PC-9 (cell line): ENCODE measurements around the gene KIF26B. TPM values are rescaled to one million over a fixed set of nuclear protein-coding genes. Genes with fewer than 3 reads are reported as not detected.

Experiments
- BruUV-seq: library from RNA; stranded (reverse); fragments of 400-500 nt; replicated peaks from 2 replicates; lab custom pipeline; 2021; lab: Mats Ljungman, UMichigan
- CTCF ChIA-PET: fragments of 300-600 bp; sonication (Branson Sonifier 250); formaldehyde crosslinking; loops from one replicate; lab custom pipeline; 2022; ENCODE audit warnings: antibody characterized with exemption; lab: Charles Lee
- POLR2A ChIA-PET: fragments of 300-600 bp; sonication (Branson Sonifier 250); formaldehyde crosslinking; loops from one replicate; lab custom pipeline; 2022; ENCODE audit warnings: antibody characterized with exemption; ENCODE audit not compliant: unreplicated experiment; lab: Charles Lee
- DNase-seq, 2 experiments: peaks; one replicate each; pipeline versions ENCODE4 v3.0.0 to v3.0.0-alpha.2; 2015 to 2022; ENCODE audit warnings: mixed read lengths in 1 of 2
- H2AFZ ChIP-seq: fragments of 200-600 bp; sonication (generic); 2 replicates; pipeline ENCODE4 v1.8.1; 2017; ENCODE audit warnings: antibody characterized with exemption
- H3F3A ChIP-seq: fragments of 200-600 bp; sonication (generic); 2 replicates; pipeline ENCODE4 v1.8.1; 2017; ENCODE audit warnings: antibody characterized with exemption, mild to moderate bottlenecking, low read depth; ENCODE audit not compliant: insufficient read depth
- H3K27ac ChIP-seq: fragments of 200-600 bp; sonication (generic); 2 replicates; pipeline ENCODE4 v1.6.1; 2016; ENCODE audit warnings: mixed run types
- H3K27me3 ChIP-seq: fragments of 200-600 bp; sonication (generic); 2 replicates; pipeline ENCODE4 v1.6.1; 2016; ENCODE audit warnings: low read depth, mixed run types; ENCODE audit not compliant: insufficient read depth
- H3K36me3 ChIP-seq: fragments of 200-600 bp; sonication (generic); 2 replicates; pipeline ENCODE4 v1.6.1; 2016; ENCODE audit warnings: low read depth, mixed run types
- H3K4me1 ChIP-seq: fragments of 200-600 bp; sonication (generic); replicated peaks from 2 replicates; pipeline ENCODE4 v1.6.1; 2016; ENCODE audit warnings: mixed run types; ENCODE audit not compliant: insufficient read depth
- H3K4me2 ChIP-seq: fragments of 200-600 bp; sonication (generic); 2 replicates; pipeline ENCODE4 v1.6.1; 2017; ENCODE audit warnings: mixed run types
- H3K4me3 ChIP-seq: fragments of 200-600 bp; sonication (generic); 2 replicates; pipeline ENCODE4 v1.6.1; 2016; ENCODE audit warnings: mixed run types
- H3K79me2 ChIP-seq: fragments of 200-600 bp; sonication (generic); 2 replicates; pipeline ENCODE4 v1.6.1; 2017; ENCODE audit warnings: low read depth, mixed run types
- H3K9me2 ChIP-seq: fragments of 200-600 bp; sonication (generic); 2 replicates; pipeline ENCODE4 v1.8.1; 2017; ENCODE audit warnings: mild to moderate bottlenecking; ENCODE audit not compliant: insufficient read depth
- H3K9me3 ChIP-seq: fragments of 200-600 bp; sonication (generic); 2 replicates; pipeline ENCODE4 v1.8.1; 2016; ENCODE audit warnings: low read depth; ENCODE audit not compliant: insufficient read depth
- H4K20me1 ChIP-seq: fragments of 200-600 bp; sonication (generic); 2 replicates; pipeline ENCODE4 v1.8.1; 2017; ENCODE audit not compliant: insufficient read depth
- EZH2 ChIP-seq: fragments of 200-600 bp; sonication (generic); IDR thresholded peaks from 2 replicates; pipeline ENCODE4 v1.8.0; 2017; ENCODE audit warnings: antibody characterized with exemption, low read depth
- intact Hi-C: fragments of 100-400 bp; cut with micrococcal nuclease; formaldehyde crosslinking; loops from one replicate; pipeline ENCODE4 v1.10.0; 2022; ENCODE audit not compliant: unreplicated experiment
- total RNA-seq: library from RNA; stranded (reverse); gene quantifications from 2 replicates; pipeline ENCODE4 v1.2.3, GENCODE V29; 2021
- TF ChIP-seq, protein P1 (sequence below): fragments of 200-600 bp; sonication (generic); conservative IDR thresholded peaks from 2 replicates; pipeline ENCODE4 v1.6.1; 2017; ENCODE audit warnings: mixed run types, antibody characterized with exemption, mild to moderate bottlenecking, moderate library complexity

The KIF26B gene
- total RNA-seq, 1 experiment from 2014 or later, result 0.11 TPM

DNA sequence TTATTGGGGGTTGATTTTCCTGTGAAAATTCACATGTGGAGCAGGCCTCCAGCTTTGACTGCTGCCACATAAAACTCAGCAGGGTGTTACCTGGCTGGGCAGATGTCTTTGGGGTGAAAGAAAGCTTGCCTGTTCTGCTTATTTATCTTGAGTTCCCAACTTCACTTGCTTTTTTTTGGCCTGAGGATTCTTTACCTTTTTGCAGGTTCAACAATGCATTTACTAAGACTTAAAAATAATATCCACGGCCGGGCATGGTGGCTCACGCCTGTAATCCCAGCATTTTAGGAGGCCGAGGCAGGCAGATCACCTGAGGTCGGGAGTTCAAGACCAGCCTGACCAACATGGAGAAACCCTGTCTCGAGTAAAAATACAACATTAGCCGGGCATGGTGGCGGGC is 509.1 kb downstream of the KIF26B start:
- peaks cover 18% of the 10 kb centered on the region for H3K27me3 ChIP-seq
- intact Hi-C loops, result no loop called here
- ChIA-PET POLR2A (no interaction called here), CTCF (no interaction called here)
- no peak for DNase-seq
- no peaks in the 10 kb centered on the region for H3K36me3 ChIP-seq
- no peaks in the 10 kb centered on the region for H3K9me3 ChIP-seq
- TF ChIP-seq, protein P1, sequence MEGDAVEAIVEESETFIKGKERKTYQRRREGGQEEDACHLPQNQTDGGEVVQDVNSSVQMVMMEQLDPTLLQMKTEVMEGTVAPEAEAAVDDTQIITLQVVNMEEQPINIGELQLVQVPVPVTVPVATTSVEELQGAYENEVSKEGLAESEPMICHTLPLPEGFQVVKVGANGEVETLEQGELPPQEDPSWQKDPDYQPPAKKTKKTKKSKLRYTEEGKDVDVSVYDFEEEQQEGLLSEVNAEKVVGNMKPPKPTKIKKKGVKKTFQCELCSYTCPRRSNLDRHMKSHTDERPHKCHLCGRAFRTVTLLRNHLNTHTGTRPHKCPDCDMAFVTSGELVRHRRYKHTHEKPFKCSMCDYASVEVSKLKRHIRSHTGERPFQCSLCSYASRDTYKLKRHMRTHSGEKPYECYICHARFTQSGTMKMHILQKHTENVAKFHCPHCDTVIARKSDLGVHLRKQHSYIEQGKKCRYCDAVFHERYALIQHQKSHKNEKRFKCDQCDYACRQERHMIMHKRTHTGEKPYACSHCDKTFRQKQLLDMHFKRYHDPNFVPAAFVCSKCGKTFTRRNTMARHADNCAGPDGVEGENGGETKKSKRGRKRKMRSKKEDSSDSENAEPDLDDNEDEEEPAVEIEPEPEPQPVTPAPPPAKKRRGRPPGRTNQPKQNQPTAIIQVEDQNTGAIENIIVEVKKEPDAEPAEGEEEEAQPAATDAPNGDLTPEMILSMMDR, result no peak
- no peaks in the 10 kb centered on the region for H3K4me1 ChIP-seq
- H2AFZ ChIP-seq, result no peak overlapping the region
- no peak overlapping the region for H3K4me2 ChIP-seq
- H3F3A ChIP-seq, result no peaks in the 10 kb centered on the region
- H3K79me2 ChIP-seq, result no peaks in the 10 kb centered on the region
- H4K20me1 ChIP-seq, result no peaks in the 10 kb centered on the region
- H3K4me3 ChIP-seq, result no peak overlapping the region
- H3K27ac ChIP-seq, result no peak overlapping the region
- no peaks in the 10 kb centered on the region for H3K9me2 ChIP-seq
- BruUV-seq, result no TSS peak

DNA sequence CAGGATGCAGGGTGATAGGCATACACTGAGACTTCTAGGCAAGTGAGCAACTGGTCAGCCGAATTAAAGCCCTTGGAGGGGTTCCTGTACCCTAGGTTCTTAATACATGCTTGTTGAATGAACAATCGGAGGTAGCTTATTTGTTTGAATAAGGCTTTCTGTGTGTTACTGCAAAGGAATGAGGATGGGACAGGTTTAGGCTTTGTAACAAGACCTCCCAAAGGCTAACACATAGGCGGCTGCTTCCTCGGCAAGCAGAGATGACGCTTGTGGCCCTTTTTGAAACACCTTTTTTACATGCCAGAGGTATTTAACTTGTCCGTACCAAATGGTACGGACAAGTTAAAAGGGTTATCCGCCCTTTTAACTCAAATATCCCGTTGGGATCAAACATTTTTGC is 511.6 kb downstream of the KIF26B start:
- no peak overlapping the region for H2AFZ ChIP-seq
- H3K4me2 ChIP-seq, result no peak overlapping the region
- peaks cover 11% of the 10 kb centered on the region for H3K27me3 ChIP-seq
- no peak for DNase-seq
- no peak overlapping the region for H3K27ac ChIP-seq
- TF ChIP-seq, protein P1, result no peak
- TF ChIP-seq EZH2, result no peak
- no peaks in the 10 kb centered on the region for H3K9me2 ChIP-seq
- H3F3A ChIP-seq, result no peaks in the 10 kb centered on the region
- intact Hi-C loops, result no loop called here
- no peaks in the 10 kb centered on the region for H3K79me2 ChIP-seq
- POLR2A ChIA-PET, result no interaction called here
- CTCF ChIA-PET, result no interaction called here
- H3K36me3 ChIP-seq, result no peaks in the 10 kb centered on the region
- no peaks in the 10 kb centered on the region for H3K9me3 ChIP-seq
- no peaks in the 10 kb centered on the region for H4K20me1 ChIP-seq
- H3K4me1 ChIP-seq, result no peaks in the 10 kb centered on the region
- H3K4me3 ChIP-seq, result no peak overlapping the region
- BruUV-seq, result no TSS peak

DNA sequence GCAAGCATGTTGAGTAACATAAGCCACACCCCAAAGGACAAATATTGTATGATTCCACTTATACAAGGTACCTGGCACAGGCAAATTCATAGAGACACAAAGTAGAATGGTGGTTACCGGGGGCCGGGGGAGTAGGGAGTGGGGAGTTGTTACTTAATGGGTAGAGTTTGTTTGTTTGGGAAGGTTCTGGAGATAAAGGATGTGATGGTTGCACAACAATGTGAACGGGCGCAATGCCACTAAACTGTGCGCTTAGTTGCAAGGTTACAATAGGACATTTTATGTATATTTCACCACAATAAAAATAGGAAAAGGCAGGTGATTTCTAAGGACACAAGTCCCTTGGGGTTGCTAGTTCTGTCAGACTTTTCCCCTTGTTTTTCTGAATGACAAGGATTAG is 516.6 kb downstream of the KIF26B start:
- peaks cover 21% of the 10 kb centered on the region for H3K27me3 ChIP-seq
- H3K9me3 ChIP-seq, result no peaks in the 10 kb centered on the region
- H3K79me2 ChIP-seq, result no peaks in the 10 kb centered on the region
- H3F3A ChIP-seq, result no peaks in the 10 kb centered on the region
- H3K4me3 ChIP-seq, result no peak overlapping the region
- H3K27ac ChIP-seq, result no peak overlapping the region
- no peaks in the 10 kb centered on the region for H4K20me1 ChIP-seq
- H2AFZ ChIP-seq, result no peak overlapping the region
- BruUV-seq, result no TSS peak
- no peaks in the 10 kb centered on the region for H3K36me3 ChIP-seq
- TF ChIP-seq, protein P1, result no peak
- no peak for TF ChIP-seq EZH2
- no peaks in the 10 kb centered on the region for H3K4me1 ChIP-seq
- no peak for DNase-seq
- no peak overlapping the region for H3K4me2 ChIP-seq
- no peaks in the 10 kb centered on the region for H3K9me2 ChIP-seq
- CTCF ChIA-PET, result no interaction called here
- POLR2A ChIA-PET, result no interaction called here
- intact Hi-C loops, result no loop called here
